NCI-H2196 treated with DMSO at 0.1 percent for 48 hours (cell line): Measurements from ENCODE around the gene EZR.

Experiments used
- DNase-seq: peaks from one replicate; lab custom pipeline; 2025; ENCODE audit not compliant: unreplicated experiment; lab: John Stamatoyannopoulos, UW

Gene EZR

DNA sequence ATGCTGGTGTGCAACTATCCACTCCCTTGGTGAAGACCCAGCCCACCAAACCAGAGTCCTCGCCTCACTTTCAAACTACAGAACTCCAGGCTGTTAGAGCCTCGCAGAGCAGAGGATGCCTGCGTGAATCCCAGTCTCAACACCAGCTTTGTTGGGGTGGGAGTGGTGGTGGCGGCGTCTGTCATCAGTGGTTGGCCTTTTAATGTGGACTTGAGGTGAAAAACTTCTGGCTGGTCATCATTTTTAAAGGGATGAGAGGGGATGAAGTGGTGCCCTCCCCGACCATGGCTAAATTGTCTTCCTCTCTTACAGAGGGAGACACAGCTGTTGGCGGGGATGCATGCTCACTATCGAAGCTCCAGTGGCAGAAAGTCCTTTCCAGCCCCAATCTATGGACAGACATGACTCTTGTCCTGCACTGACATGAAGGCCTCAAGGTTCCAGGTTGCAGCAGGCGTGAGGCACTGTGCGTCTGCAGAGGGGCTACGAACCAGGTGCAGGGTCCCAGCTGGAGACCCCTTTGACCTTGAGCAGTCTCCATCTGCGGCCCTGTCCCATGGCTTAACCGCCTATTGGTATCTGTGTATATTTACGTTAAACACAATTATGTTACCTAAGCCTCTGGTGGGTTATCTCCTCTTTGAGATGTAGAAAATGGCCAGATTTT is 54.9 kb downstream of the EZR start:
- DNase-seq = no peak

DNA sequence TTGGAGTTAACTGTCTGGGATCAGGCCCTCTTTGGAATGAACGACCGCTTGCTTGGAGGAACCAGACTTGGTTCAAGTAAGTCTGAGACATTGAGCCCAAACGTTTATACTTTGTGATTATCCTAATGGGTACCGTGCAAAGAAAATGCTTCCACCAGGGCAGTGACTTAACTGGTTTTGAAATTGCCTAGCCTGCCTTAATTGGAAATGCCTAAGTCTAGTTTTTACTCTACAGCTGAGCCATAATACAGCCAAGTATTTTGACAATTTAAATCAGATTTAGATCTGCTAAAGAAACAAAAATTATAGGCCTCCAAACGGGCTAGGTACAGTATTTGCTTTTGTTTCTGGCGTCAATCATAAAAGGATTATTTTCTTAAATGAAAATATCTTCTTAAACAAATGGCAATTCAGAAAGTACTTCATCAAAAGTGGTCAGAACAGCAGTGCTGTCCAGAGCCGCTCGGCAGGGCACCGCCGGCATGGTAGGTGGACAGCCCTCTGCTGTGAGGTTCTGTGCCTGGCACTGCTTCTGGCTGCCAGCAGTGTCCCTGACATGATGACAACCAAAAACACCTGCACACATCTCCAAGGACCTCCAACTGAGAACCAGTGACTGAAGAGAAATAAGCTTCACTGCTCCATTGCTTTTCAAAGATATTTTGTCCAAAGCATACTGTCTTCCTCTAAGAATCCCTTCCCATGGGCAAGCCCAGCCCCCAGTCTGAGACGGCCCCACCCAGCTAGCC is 55.6 kb downstream of the EZR start:
- no peak for DNase-seq

DNA sequence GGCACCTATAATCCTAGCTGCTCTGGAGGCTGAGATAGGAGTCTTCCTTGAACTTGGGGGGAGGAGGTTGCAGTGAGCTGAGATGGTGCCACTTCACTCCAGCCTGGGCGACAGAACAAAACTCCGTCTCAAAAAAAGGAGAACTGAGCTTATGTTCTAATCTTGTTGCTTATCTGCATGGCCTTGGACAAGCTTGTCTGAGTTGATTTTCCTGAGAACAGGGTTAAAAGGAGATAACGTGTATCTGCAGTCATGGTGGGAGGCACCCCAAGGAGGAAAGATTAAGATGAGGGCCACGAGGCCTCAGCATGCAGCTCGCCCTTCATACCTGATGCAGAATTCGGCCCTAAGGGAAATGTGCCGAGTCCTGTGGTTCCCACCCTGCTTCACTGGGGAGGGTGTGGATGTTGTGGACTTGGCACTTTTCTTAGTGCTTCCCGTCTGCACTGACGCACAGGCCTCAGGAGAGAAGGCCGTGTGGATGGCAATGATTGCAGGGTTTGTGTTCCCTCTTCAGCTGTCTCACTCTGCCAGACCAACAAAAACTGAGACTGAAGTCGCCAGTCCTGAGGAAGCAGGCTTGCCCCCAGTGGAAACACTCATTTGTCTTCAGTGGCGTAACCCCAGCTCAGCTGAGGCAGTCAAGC is 56.3 kb downstream of the EZR start:
- no peak for DNase-seq

- DNase-seq = no peak
Observed at GRCh38 chr6:158761746-158762145, 57.4 kb downstream of the EZR start.

- DNase-seq = no peak
Observed at GRCh38 chr6:158760618-158761250, 58.4 kb downstream of the EZR start.

GRCh38 chr6:158759966-158760617 is 59.1 kb downstream of the EZR start:
- no peak for DNase-seq

DNA sequence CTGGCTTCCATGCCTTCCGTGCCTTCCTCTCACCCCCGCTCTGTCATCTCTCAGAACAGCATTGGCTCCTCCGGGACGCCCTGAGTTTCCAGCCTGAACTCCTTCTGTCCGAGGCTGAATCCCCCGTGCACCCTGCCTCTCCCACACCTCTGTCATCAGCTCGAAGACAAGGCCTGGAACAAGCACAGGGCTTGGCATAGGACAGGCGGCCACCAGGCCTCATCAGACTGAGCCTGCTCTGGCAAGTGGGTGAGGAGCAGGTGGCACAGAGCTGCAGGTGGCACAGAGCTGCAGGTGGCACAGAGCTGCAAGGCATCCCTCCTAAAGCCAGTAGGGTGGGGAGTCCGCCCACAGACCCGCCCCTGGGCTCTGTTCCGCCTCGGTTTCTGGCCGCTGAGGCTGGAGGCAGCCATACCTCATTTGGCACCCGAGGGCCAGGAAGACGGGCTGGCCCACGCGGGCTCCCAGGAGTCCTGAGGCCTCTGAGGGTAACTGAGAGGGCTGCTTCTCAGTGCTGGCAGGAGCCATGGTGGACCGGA is 60.2 kb downstream of the EZR start:
- peak; percentile 30 for DNase-seq

- peak; percentile 44 for DNase-seq
Observed at GRCh38 chr6:158758451-158758860, 60.7 kb downstream of the EZR start.

GRCh38 chr6:158757753-158758090 is 61.4 kb downstream of the EZR start:
- DNase-seq = no peak

DNA sequence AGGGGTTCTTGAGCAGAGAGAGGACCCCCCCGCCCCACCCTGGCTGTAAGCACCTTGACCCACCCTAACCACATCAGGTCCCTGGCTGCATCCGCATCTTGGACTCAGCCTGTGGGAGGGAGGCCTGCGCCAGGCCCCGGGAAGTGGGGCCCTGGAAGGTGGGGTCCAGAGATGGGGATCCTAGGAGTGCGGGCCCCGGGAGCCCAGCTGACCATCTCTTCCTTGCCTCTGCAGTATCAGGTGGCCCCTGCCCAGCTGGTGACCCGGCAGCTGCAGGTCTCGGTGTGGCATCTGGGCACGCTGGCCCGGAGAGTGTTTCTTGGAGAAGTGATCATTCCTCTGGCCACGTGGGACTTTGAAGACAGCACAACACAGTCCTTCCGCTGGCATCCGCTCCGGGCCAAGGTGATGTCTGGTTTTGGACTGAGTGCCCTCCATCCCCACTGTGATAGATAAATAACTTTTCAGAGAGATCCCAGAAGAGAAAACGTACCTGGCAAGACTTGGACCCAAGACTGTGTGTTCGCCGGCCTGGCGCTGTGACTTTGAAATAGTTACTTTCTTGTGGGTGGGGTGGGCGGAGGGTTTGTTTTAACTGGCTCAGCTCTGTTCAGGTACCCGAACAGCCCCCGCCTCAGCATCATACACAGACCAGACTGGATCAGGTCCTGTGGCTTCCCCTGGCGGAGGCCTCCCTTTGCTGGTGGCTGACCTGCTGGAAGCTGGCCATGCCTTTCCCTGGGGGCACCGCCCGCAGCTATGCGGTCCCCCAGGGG is 62.0 kb downstream of the EZR start:
- no peak for DNase-seq

DNA sequence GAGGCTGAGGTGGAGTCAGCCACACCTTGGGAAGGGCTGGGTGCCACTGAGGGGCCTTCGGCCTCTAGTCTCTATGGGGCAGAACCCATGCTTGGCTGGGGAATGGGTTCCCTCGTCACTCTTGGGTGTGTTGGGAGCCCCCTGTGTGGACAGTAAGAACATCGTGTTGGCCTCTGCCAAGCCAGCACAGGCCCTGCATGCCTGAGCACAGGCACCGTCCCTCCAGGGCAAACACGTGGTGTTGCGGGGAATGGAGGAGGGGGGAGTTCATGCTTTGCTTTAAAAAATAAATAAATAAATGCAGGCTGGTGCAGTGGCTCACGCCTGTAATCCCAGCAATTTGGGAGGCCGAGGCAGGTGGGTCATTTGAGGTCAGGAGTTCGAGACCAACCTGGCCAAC is 63.0 kb downstream of the EZR start:
- DNase-seq = no peak

GRCh38 chr6:158755636-158756035 is 63.5 kb downstream of the EZR start:
- no peak for DNase-seq

GRCh38 chr6:158754738-158755137 is 64.4 kb downstream of the EZR start:
- DNase-seq = no peak

- DNase-seq = no peak
Observed at GRCh38 chr6:158753811-158754210, 65.4 kb downstream of the EZR start.

- peak; percentile 28 for DNase-seq
Observed at GRCh38 chr6:158752613-158753012, 66.6 kb downstream of the EZR start.

GRCh38 chr6:158751921-158752320 is 67.2 kb downstream of the EZR start:
- no peak for DNase-seq

- no peak for DNase-seq
Observed at GRCh38 chr6:158751224-158751623, 67.9 kb downstream of the EZR start.

DNA sequence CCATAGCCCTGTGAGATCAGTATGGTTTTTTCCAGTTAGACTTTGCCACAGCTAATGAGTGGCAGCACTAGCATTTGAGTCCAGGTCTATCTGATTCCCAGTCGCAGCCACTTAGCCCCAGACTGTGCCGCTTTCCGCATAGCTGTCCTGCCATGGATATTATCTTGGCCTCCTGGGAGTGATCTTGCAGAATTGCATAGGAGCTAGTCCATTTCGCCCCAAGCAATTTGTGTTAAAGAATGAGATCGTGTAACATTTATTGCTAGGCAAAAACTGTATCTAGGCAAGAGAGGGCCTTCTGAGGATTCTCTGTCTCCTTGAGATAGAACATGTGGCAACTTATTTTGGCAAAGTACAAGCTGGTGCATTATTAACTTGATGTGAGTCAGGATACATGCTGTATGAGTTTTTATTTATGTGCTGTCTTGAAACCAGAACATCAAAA is 74.2 kb downstream of the EZR start:
- DNase-seq = no peak

DNA sequence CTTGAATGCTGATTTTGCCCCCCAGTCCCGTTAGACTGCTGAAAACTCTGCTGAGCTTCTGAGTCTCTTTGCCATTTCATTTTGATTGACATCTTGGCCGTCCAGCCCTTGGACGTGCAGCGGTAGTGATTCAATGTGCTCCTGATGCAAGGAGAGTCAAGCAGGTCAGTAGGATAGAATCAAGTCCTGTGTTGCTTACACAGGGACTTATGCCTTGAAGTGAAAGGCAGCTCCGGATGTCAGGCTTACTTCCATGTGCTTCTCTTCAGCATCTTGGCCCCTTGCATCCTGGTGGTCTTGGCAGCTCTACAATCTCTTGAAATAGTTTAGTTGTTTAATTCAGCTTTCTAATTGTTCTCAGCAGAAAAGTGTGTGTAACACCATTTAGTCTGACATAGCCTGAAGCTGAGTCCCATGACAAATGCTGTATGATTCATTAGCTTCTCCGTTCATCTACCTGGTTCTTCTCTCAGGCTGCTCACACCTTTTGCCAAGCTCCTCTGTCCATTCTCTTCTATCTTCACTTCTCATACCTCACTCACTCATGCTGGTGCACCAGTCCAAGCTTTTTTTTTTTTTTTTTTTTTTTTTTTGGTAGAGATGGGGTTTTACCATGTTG is 76.0 kb downstream of the EZR start:
- no peak for DNase-seq

DNA sequence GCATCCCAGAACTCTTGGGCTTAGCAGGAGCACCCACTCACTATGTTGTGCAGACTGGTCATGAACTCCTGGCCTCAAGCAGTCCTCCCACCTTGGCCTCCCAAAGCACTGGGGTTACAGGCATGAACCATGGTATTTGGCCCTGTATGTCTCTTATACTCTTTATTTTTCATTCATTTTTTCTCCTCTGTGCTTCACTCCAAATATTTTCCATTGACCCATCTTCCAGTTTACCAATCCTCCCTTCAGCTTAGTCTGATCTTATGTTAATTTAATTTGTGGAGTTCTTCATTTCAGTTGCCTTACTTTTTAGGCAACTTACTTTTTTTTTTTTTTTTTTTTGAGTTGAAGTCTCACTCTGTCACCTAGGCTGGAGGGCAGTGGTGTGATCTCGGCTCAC is 79.5 kb downstream of the EZR start:
- DNase-seq = no peak
